ENCODE results near the gene RBPMS2.
A peak's percentile ranks its signal among the peaks of the same experiment; 100 is the strongest.

DNA sequence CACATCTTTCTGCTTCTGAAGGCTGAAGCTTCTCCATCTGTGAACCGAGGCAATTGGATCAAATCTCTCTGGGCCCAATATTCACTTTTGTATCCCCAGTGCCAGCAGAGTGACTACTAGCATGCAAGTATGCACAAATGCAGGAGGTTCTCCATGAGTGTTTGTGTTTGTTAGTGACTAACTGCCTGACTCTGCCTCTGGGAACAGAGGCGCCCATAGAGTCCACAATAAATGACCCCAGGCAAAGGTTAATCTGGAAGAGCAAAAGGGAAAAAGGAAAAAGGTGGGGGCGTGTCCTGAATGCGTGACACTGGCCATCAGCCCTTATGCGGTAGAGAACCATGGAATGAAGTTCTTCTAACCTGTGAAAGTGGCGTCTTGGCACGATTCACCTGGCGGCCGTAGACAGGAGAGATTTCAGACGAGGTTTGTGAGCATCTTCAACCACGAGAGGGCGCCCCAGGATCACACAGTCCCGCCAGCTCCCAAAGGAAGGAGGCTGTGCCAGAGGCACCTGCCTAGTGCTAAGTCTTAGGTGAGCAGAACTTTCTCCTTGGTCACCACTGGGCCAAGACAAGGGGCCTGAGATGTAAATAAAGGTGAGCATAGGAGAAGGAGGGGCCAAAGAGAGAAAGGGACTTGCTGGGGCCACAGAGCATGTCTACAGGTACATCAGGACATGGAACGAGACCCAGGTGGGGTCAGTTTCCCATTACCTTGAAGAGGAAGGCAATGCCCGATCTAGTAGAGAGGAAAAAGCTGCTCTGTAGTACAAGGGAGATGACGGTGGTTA lies 44.2 kb downstream of the RBPMS2 start:
- TF ChIP-seq CTCF (conservative IDR thresholded peaks at IDR 0.05 in 1 of 2, IDR thresholded peaks at IDR 0.05 in 1 of 2; ENCODE audit: extremely low read depth in 1 of 2, insufficient read depth in 1 of 2, low read depth in 1 of 2, low read length in 2 of 2) = peak; percentile 80 to 91
- no peak for TF ChIP-seq EZH2 (IDR thresholded peaks at IDR 0.05; ENCODE audit: borderline replicate concordance, low read length)
